Measurements from ENCODE around the gene MBP. TPM values are rescaled to one million over a fixed set of nuclear protein-coding genes. Genes with fewer than 3 reads are reported as not detected.

The MBP gene
- total and polyA plus RNA-seq, 4 donors: 619 to 2,945 (median 1,632) TPM

DNA sequence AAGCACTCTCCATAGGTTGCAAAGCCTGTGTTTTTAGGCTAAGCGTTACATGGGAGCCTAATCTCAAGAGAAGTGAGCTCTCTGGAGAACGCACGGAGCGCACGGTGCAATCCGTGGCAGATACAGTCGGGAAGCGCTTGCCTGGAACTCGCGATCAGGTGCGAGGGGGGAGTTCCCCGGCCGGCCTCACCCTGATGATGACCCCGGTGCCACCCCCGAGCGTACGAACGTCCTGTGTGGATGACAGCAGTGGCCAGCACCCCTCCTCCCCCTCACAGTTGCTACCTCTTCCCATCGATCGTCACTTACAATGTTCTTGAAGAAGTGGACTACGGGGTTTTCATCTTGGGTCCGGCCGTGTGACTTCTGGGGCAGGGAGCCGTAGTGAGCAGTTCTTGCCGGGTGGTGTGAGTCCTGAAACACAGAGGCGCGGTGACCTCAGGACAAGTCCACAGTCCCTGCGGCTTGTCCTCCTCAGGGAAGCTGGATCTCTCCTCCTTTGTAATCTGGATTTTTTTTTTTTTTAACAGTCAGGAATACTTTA lies 142.9 kb downstream of the MBP start:
- Histone ChIP-seq H3K27me3 (ENCODE audit: control insufficient read depth, insufficient read depth, low read length) (no peaks in the 10 kb centered on the region), H3K9me3 (ENCODE audit: control insufficient read depth, insufficient read depth, low read length) (no peaks in the 10 kb centered on the region), H3K4me1 (ENCODE audit: control insufficient read depth, insufficient read depth, low read length) (peaks cover 46% of the 10 kb centered on the region), H3K27ac (ENCODE audit: low read depth, low read length) (no peak overlapping the region), H3K36me3 (ENCODE audit: control insufficient read depth, insufficient read depth, low read length) (peaks cover 26% of the 10 kb centered on the region), H3K4me3 (ENCODE audit: low read depth, low read length) (no peak overlapping the region)
- no peak for DNase-seq (ENCODE audit: low read depth in 4 of 6, low spot score in 6 of 6)
- 87% methylated on average over 24 of the region's 28 CpGs for WGBS (ENCODE audit: insufficient coverage)

DNA sequence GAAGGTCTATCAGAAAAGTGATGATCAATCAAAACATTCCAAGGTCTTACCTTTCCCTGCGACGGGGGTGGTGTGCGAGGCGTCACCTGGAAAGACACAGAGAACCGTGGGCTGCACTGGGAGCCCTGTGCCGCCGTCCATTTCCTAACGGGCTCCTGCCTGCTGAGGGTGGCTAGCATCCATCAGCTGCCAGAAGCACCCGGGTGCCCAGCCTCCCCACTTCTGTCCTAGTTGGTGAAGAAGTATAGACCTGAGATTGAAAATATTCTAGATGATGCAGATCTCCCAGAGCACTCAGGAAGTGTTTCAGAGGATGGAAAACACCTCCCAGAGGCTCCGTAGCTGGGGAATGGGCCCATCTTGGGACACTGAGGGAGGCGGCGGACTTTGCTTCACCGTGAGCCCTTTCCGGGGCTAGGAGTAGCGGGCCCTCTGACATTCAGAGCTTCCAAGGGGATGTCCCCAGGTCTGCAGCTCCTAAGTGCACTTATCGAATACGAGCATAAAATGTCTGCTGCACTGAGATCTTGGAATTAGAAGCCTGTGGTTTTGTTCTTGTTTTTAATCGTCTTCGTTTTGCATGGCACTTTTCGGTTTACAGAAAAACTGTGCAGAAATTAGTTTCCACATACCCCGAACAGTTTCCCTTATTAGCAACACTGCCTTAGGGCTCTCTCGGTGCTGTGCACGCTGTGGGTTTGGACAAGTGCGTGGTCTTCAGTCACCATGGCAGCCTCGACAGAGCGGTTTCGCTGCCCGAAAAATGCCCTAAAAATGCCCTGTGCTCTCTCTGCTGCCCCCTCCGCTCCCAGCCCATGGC lies 143.5 kb downstream of the MBP start:
- H3K27me3 ChIP-seq (ENCODE audit: control insufficient read depth, insufficient read depth, low read length): no peaks in the 10 kb centered on the region
- WGBS (ENCODE audit: insufficient coverage): 92% methylated on average over 24 of the region's 29 CpGs
- H3K9me3 ChIP-seq (ENCODE audit: control insufficient read depth, insufficient read depth, low read length): no peaks in the 10 kb centered on the region
- DNase-seq (ENCODE audit: low read depth in 4 of 6, low spot score in 6 of 6): no peak
- no peak overlapping the region for H3K4me3 ChIP-seq (ENCODE audit: low read depth, low read length)
- no peak overlapping the region for H3K27ac ChIP-seq (ENCODE audit: low read depth, low read length)
- peaks cover 33% of the 10 kb centered on the region for H3K36me3 ChIP-seq (ENCODE audit: control insufficient read depth, insufficient read depth, low read length)
- H3K4me1 ChIP-seq (ENCODE audit: control insufficient read depth, insufficient read depth, low read length): peaks cover 46% of the 10 kb centered on the region

DNA sequence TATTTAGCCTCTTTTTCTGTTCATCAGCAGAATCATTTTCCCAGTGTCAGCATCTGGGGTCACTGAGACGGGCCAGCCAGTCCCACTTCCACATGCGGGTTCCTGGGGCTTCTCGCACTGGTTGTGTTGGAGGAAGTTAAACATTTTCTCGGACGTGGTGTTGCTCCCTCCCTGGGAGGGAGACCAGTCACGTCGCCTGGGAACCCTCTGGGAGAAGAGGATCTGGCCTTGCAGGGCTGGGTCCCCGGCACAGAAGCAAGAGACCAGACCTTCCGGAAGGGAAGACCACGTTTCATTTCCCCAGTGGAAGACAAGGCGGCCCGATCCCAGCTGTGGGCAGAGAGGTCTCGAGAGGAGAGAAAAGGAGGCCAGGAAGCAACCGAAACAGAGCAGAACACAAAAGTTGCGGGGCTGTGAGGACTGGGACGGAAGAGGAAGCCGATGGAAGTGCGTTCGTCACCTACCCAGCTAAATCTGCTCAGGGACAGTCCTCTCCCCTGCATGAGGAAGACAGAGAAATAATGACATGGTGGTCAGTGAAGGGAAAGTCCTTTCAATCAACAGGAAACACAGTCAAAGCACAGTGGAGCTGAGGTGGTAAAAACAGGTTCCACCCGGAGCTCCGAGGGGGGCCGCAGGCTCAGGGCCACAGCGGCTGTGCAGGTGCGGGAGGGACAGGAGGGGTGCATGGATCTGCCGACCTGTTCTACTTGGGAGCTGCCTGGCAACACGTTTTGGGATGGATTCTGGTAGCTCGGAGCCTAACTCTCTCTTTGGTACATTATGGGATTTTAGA lies 144.4 kb downstream of the MBP start:
- Histone ChIP-seq H3K4me1 (ENCODE audit: control insufficient read depth, insufficient read depth, low read length) (peaks cover 52% of the 10 kb centered on the region), H3K27me3 (ENCODE audit: control insufficient read depth, insufficient read depth, low read length) (no peaks in the 10 kb centered on the region), H3K36me3 (ENCODE audit: control insufficient read depth, insufficient read depth, low read length) (peaks cover 33% of the 10 kb centered on the region), H3K4me3 (ENCODE audit: low read depth, low read length) (no peak overlapping the region), H3K27ac (ENCODE audit: low read depth, low read length) (no peak overlapping the region), H3K9me3 (ENCODE audit: control insufficient read depth, insufficient read depth, low read length) (no peaks in the 10 kb centered on the region)
- 78% methylated on average over 24 of the region's 27 CpGs for WGBS (ENCODE audit: insufficient coverage)
- no peak for DNase-seq (ENCODE audit: low read depth in 4 of 6, low spot score in 6 of 6)

DNA sequence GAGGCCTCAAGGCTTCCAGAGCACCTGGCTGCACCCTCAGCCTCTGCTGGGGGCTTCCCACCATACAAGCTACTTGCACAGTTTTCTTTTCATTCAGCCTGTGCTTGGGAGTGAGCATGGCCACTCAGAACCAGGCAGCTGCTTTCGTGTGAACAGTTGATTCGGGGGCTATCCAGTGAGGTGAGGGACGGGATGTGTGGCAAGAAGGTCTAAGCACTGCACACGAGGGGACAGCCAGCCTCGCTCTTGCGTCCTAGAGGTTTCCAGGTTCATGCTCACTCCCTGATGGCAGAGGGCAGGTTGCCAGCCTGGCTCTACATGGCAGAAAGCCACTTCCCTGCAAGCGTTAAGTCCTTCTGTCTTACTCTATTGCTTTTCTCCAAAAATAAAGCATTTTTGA lies 146.2 kb downstream of the MBP start:
- H3K36me3 ChIP-seq (ENCODE audit: control insufficient read depth, insufficient read depth, low read length): peaks cover 33% of the 10 kb centered on the region
- no peaks in the 10 kb centered on the region for H3K9me3 ChIP-seq (ENCODE audit: control insufficient read depth, insufficient read depth, low read length)
- no peaks in the 10 kb centered on the region for H3K27me3 ChIP-seq (ENCODE audit: control insufficient read depth, insufficient read depth, low read length)
- no peak overlapping the region for H3K27ac ChIP-seq (ENCODE audit: low read depth, low read length)
- H3K4me1 ChIP-seq (ENCODE audit: control insufficient read depth, insufficient read depth, low read length): peaks cover 41% of the 10 kb centered on the region
- no peak overlapping the region for H3K4me3 ChIP-seq (ENCODE audit: low read depth, low read length)
- WGBS (ENCODE audit: insufficient coverage): 68% methylated on average over 7 of the region's 7 CpGs
- no peak for DNase-seq (ENCODE audit: low read depth in 4 of 6, low spot score in 6 of 6)

DNA sequence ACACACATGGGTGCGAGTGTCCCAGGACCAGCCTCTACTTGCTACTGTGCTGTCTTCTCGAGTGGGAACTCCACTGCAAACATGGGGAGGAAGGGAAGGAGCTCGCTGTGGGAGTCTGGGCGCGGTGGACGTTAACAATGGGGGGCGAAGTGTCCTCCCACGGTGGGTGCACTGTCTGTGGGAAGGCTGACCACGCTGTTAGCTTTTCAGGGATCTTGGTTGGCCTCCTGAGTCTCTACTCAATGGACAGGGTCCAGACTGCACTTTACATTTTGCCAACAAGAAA lies 146.7 kb downstream of the MBP start:
- no peak for DNase-seq (ENCODE audit: low read depth in 4 of 6, low spot score in 6 of 6)

DNA sequence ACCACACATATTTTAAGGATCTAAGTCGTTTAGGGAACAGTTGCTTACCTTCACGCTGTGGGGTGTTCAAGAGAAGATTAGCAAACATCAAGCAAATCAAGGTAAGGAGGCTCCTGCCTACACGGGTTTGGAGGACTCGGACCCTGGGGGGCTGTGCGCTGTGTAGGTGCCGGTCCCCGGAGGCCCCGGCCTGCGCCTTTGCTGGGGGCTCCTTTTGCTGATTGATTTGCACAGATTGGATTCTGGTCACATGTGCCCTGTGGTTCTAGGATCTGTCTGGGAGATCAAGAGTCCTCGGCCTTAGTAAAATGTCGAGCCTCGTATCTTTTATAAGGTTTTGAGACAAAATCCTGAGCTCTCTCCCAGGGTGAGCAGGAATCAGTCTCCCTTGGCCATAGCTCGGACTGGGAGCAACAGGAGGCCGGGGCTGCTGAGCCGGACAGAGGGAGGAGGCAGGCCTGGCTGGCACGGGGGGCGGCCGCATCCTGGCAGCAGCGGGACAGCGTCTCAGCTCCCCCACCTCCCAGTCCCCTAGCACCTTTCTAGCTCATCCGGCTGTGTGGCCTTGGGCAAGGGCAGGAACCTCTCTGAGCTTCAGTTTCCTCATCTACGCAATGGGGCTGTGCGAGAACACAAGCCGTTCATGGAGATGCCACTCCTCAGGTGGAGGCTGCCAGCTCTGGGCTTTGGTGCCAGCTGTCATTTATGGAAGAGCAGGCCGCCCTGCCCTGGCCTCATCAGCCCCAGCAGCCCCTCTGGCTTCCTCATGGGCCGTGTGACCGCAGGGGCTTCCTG lies 147.2 kb downstream of the MBP start:
- Histone ChIP-seq H3K36me3 (ENCODE audit: control insufficient read depth, insufficient read depth, low read length) (peaks cover 33% of the 10 kb centered on the region), H3K4me1 (ENCODE audit: control insufficient read depth, insufficient read depth, low read length) (peaks cover 44% of the 10 kb centered on the region), H3K4me3 (ENCODE audit: low read depth, low read length) (no peak overlapping the region), H3K9me3 (ENCODE audit: control insufficient read depth, insufficient read depth, low read length) (no peaks in the 10 kb centered on the region), H3K27ac (ENCODE audit: low read depth, low read length) (no peak overlapping the region), H3K27me3 (ENCODE audit: control insufficient read depth, insufficient read depth, low read length) (no peaks in the 10 kb centered on the region)
- 97% methylated on average over 25 of the region's 27 CpGs for WGBS (ENCODE audit: insufficient coverage)
- no peak for DNase-seq (ENCODE audit: low read depth in 4 of 6, low spot score in 6 of 6)

More for the DNA sequence above, 146.7 kb downstream of the MBP start:
- WGBS (ENCODE audit: insufficient coverage): 96% methylated on average over 9 of the region's 9 CpGs
- no peak overlapping the region for H3K27ac ChIP-seq (ENCODE audit: low read depth, low read length)
- H3K9me3 ChIP-seq (ENCODE audit: control insufficient read depth, insufficient read depth, low read length): no peaks in the 10 kb centered on the region
- H3K4me1 ChIP-seq (ENCODE audit: control insufficient read depth, insufficient read depth, low read length): peaks cover 39% of the 10 kb centered on the region
- no peak overlapping the region for H3K4me3 ChIP-seq (ENCODE audit: low read depth, low read length)
- H3K36me3 ChIP-seq (ENCODE audit: control insufficient read depth, insufficient read depth, low read length): peaks cover 33% of the 10 kb centered on the region
- H3K27me3 ChIP-seq (ENCODE audit: control insufficient read depth, insufficient read depth, low read length): no peaks in the 10 kb centered on the region

DNA sequence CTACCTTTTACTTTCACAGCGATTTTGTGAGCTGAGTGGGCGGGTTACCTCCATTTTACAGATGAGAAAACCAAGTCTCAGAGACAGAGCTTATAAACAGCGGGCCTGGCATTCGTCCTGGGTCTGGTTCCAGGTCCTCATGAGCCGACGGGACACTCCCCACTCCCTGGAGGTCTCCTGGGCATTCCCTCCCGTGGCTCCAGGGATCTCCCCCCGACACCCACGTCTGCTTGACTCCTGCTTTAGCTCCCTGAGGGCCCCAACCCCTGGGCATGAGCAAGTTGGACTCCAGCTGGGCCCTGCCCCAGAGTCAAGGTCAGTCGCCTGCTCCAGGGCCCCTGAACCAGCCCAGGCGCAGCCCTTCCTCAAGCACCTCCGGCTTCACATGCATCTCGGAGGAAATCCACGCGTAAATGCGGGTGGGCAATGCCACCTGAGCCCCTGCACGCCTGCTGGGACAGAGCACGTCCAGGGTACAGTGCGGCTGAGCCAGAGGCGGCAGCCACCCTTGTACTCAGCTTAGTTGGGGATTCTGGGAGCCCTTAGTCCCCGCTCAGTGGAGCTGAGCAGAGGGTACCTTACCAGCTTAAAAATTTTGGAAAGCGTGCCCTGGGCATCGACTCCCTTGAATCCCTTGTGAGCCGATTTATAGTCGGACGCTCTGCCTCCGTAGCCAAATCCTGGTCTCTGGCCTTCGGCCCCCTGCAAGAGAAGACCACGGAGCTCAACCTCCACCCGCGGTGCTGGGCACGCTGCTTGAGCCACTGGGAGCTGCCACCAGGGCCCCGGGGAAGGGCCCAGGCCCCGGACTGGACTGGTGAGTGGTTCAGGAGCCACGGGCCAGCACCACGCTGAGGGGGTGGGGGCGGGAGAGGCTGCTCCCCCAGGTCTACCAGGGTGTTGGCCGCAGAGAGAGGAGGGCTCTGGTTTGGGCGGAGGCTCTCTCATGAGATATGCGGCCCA lies 148.1 kb downstream of the MBP start:
- Histone ChIP-seq H3K4me3 (ENCODE audit: low read depth, low read length) (no peak overlapping the region), H3K27me3 (ENCODE audit: control insufficient read depth, insufficient read depth, low read length) (no peaks in the 10 kb centered on the region), H3K27ac (ENCODE audit: low read depth, low read length) (no peak overlapping the region), H3K36me3 (ENCODE audit: control insufficient read depth, insufficient read depth, low read length) (peaks cover 31% of the 10 kb centered on the region), H3K9me3 (ENCODE audit: control insufficient read depth, insufficient read depth, low read length) (no peaks in the 10 kb centered on the region), H3K4me1 (ENCODE audit: control insufficient read depth, insufficient read depth, low read length) (peaks cover 44% of the 10 kb centered on the region)
- 92% methylated on average over 36 of the region's 40 CpGs for WGBS (ENCODE audit: insufficient coverage)
- DNase-seq (ENCODE audit: low read depth in 4 of 6, low spot score in 6 of 6): no peak

DNA sequence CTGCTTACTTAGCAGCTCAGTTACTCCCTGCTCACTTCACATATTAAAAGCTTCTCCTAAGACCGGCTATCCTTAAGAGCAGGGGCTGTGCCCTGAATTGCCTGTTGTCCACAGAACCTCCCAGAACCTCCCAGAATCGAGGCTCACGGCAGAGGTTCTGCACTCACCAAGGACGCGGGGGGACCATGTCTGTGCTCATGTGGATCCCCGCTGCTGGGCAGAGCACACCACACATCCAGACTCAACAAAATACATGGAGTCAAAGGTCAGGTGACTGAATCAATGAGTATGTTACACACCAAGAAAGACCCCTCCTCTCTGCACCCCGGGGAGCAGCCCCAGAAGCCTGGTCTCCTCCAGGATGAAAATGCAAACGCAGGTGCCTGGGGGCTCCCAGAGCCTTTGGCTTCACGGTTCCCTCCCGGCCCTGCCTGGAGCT lies 149.0 kb downstream of the MBP start:
- H3K27ac ChIP-seq (ENCODE audit: low read depth, low read length): no peak overlapping the region
- peaks cover 36% of the 10 kb centered on the region for H3K36me3 ChIP-seq (ENCODE audit: control insufficient read depth, insufficient read depth, low read length)
- H3K27me3 ChIP-seq (ENCODE audit: control insufficient read depth, insufficient read depth, low read length): no peaks in the 10 kb centered on the region
- H3K4me3 ChIP-seq (ENCODE audit: low read depth, low read length): no peak overlapping the region
- WGBS (ENCODE audit: insufficient coverage): 50% methylated on average over 7 of the region's 10 CpGs
- peaks cover 46% of the 10 kb centered on the region for H3K4me1 ChIP-seq (ENCODE audit: control insufficient read depth, insufficient read depth, low read length)
- no peak for DNase-seq (ENCODE audit: low read depth in 4 of 6, low spot score in 6 of 6)
- H3K9me3 ChIP-seq (ENCODE audit: control insufficient read depth, insufficient read depth, low read length): no peaks in the 10 kb centered on the region
